Fibroblast of mammary gland (primary cell): ENCODE measurements around the gene ATXN2.

Experiments used
- DNase-seq: peaks from one replicate; pipeline ENCODE4 v3.0.0-alpha.2; 2010; ENCODE audit warnings: low read depth
- H3K4me3 ChIP-seq: 2 replicates; pipeline ENCODE4 v1.5.1; 2011; ENCODE audit warnings: low read depth, mild to moderate bottlenecking, low read length, moderate library complexity; ENCODE audit not compliant: control insufficient read depth
- CTCF ChIP-seq: conservative IDR thresholded peaks from 2 replicates; pipeline ENCODE4 v1.5.1; 2011; ENCODE audit warnings: low read depth, low read length, inconsistent platforms; ENCODE audit not compliant: control insufficient read depth, insufficient read depth

ATXN2 gene

GRCh38 chr12:111445726-111446581, 153.2 kb downstream of the ATXN2 start:
- peak; percentile 62 for DNase-seq
- H3K4me3 ChIP-seq: no peak overlapping the region
- no peak for TF ChIP-seq CTCF

- no peak for DNase-seq
- no peak overlapping the region for H3K4me3 ChIP-seq
- TF ChIP-seq CTCF: no peak
Measured at GRCh38 chr12:111444925-111445725, 154.0 kb downstream of the ATXN2 start.

- TF ChIP-seq CTCF: no peak
Measured at GRCh38 chr12:111444314-111444924, 154.7 kb downstream of the ATXN2 start.

GRCh38 chr12:111443586-111443985, 155.5 kb downstream of the ATXN2 start:
- TF ChIP-seq CTCF: no peak
- peak; percentile 75 for DNase-seq
- H3K4me3 ChIP-seq: no peak overlapping the region

More at GRCh38 chr12:111444314-111444924, 154.7 kb downstream of the ATXN2 start:
- no peak for DNase-seq
- H3K4me3 ChIP-seq: no peak overlapping the region

- DNase-seq: no peak
- no peak for TF ChIP-seq CTCF
- no peak overlapping the region for H3K4me3 ChIP-seq
Measured at GRCh38 chr12:111443086-111443485, 156.0 kb downstream of the ATXN2 start.

GRCh38 chr12:111442301-111443045, 156.6 kb downstream of the ATXN2 start:
- no peak overlapping the region for H3K4me3 ChIP-seq
- no peak for TF ChIP-seq CTCF
- no peak for DNase-seq
